GM23338 (cell line): ENCODE data around the gene ULK4.

ENCODE experiments used
- EZH2 ChIP-seq: fragments of 200-600 bp; sonication (generic); IDR thresholded peaks from one replicate; pipeline ENCODE4 v1.8.0; 2017; ENCODE audit warnings: antibody characterized with exemption, mild to moderate bottlenecking, low read depth; ENCODE audit not compliant: unreplicated experiment
- TF ChIP-seq, protein P1 (sequence below), 2 experiments: fragments of 200-600 bp in 1 of 2; sonication (generic) in 1 of 2; conservative IDR thresholded peaks; 2 replicates each; pipeline versions ENCODE4 v1.5.1 to v1.6.1; 2016 to 2017; ENCODE audit warnings: antibody characterized with exemption in 2 of 2, low read depth in 2 of 2, mild to moderate bottlenecking in 2 of 2, moderate library complexity in 1 of 2

DNA sequence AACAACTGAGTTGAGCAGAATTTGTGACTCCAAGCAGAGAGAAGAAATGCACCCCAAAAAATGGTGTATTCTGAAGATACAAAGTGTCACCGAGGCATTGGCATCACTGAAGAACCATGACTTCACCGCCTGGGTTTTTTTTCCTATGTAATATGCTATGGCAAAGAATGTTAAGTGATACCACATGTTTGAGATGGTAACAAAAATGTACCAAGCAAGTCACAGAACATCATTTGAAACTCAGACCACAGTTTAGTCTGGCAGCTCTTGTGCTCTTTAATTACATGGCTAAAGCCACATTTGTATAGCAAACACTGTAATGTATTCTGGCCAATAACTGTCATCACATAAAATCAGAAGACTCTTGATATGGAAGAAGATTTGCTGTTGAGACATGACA lies 323.5 kb downstream of the ULK4 start:
- TF ChIP-seq, protein P1, sequence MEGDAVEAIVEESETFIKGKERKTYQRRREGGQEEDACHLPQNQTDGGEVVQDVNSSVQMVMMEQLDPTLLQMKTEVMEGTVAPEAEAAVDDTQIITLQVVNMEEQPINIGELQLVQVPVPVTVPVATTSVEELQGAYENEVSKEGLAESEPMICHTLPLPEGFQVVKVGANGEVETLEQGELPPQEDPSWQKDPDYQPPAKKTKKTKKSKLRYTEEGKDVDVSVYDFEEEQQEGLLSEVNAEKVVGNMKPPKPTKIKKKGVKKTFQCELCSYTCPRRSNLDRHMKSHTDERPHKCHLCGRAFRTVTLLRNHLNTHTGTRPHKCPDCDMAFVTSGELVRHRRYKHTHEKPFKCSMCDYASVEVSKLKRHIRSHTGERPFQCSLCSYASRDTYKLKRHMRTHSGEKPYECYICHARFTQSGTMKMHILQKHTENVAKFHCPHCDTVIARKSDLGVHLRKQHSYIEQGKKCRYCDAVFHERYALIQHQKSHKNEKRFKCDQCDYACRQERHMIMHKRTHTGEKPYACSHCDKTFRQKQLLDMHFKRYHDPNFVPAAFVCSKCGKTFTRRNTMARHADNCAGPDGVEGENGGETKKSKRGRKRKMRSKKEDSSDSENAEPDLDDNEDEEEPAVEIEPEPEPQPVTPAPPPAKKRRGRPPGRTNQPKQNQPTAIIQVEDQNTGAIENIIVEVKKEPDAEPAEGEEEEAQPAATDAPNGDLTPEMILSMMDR (conservative IDR thresholded peaks at IDR 0.05; ENCODE audit: low read depth in 2 of 2), result no peak
- no peak for TF ChIP-seq EZH2
